Trophoblast cell (in vitro differentiated cells and primary cell): ENCODE measurements around the gene SETX.

Source experiments
- DNase-seq, 2 donors: peaks; one replicate each; pipeline ENCODE4 v3.0.0-alpha.2; 2016
- H2AFZ ChIP-seq: 2 replicates; pipeline ENCODE4 v1.6.1; 2013; ENCODE audit warnings: low read length, moderate library complexity, mild to moderate bottlenecking; ENCODE audit not compliant: insufficient read depth, poor library complexity
- H2AK5ac ChIP-seq: 2 replicates; pipeline ENCODE4 v1.6.1; 2013; ENCODE audit warnings: mild to moderate bottlenecking, low read length
- H2BK120ac ChIP-seq: 2 replicates; pipeline ENCODE4 v1.6.1; 2013; ENCODE audit warnings: low read length, mild to moderate bottlenecking, moderate library complexity; ENCODE audit not compliant: insufficient read depth, poor library complexity
- H2BK12ac ChIP-seq: 2 replicates; pipeline ENCODE4 v1.6.1; 2013; ENCODE audit warnings: mild to moderate bottlenecking, low read length, moderate library complexity
- H2BK5ac ChIP-seq: 2 replicates; pipeline ENCODE4 v1.6.1; 2013; ENCODE audit warnings: low read length, low read depth, moderate library complexity, mild to moderate bottlenecking; ENCODE audit not compliant: poor library complexity
- H3K14ac ChIP-seq: 2 replicates; pipeline ENCODE4 v1.6.1; 2013; ENCODE audit warnings: mild to moderate bottlenecking, low read length
- H3K18ac ChIP-seq: 2 replicates; pipeline ENCODE4 v1.6.1; 2013; ENCODE audit warnings: mild to moderate bottlenecking, low read length
- H3K23ac ChIP-seq: 2 replicates; pipeline ENCODE4 v1.6.1; 2013; ENCODE audit warnings: low read length
- H3K27ac ChIP-seq: 2 replicates; pipeline ENCODE4 v1.5.1; 2013; ENCODE audit warnings: low read depth, mild to moderate bottlenecking, inconsistent platforms, low read length, moderate library complexity
- H3K27me3 ChIP-seq: 2 replicates; pipeline ENCODE4 v1.6.1; 2013; ENCODE audit warnings: inconsistent platforms, mild to moderate bottlenecking, low read length, moderate library complexity; ENCODE audit not compliant: insufficient read depth
- H3K36me3 ChIP-seq, 2 experiments: 1 replicate in 1 of 2; 2 replicates in 1 of 2; pipeline ENCODE4 v1.6.1; 2013; ENCODE audit warnings: low read length in 2 of 2, mild to moderate bottlenecking in 2 of 2, moderate library complexity in 1 of 2; ENCODE audit not compliant: insufficient read depth in 2 of 2, control insufficient read depth in 1 of 2
- H3K4ac ChIP-seq: 2 replicates; pipeline ENCODE4 v1.6.1; 2013; ENCODE audit warnings: low read depth, mild to moderate bottlenecking, low read length, moderate library complexity
- H3K4me1 ChIP-seq, 2 experiments: 1 replicate in 1 of 2; 2 replicates in 1 of 2; pipeline ENCODE4 v1.6.1; 2013; ENCODE audit warnings: low read length in 2 of 2, mild to moderate bottlenecking in 2 of 2, moderate library complexity in 1 of 2; ENCODE audit not compliant: insufficient read depth in 2 of 2, control insufficient read depth in 1 of 2
- H3K4me2 ChIP-seq: 2 replicates; pipeline ENCODE4 v1.6.1; 2013; ENCODE audit warnings: inconsistent platforms, mild to moderate bottlenecking, low read length, moderate library complexity
- H3K4me3 ChIP-seq: 2 replicates; pipeline ENCODE4 v1.5.1; 2013; ENCODE audit warnings: mild to moderate bottlenecking, low read depth, low read length, inconsistent platforms
- H3K79me1 ChIP-seq: one replicate; pipeline ENCODE4 v1.6.1; 2013; ENCODE audit warnings: low read length
- H3K79me2 ChIP-seq: 2 replicates; pipeline ENCODE4 v1.6.1; 2013; ENCODE audit warnings: low read length, mild to moderate bottlenecking; ENCODE audit not compliant: control insufficient read depth, insufficient read depth, poor library complexity
- H3K9ac ChIP-seq: 2 replicates; pipeline ENCODE4 v1.6.1; 2013; ENCODE audit warnings: mild to moderate bottlenecking, low read length
- H3K9me3 ChIP-seq: 2 replicates; pipeline ENCODE4 v1.6.1; 2013; ENCODE audit warnings: low read depth, mild to moderate bottlenecking, control low read depth, inconsistent platforms, low read length; ENCODE audit not compliant: insufficient read depth
- H4K12ac ChIP-seq: 2 replicates; pipeline ENCODE4 v1.6.1; 2013; ENCODE audit warnings: low read depth, mild to moderate bottlenecking, low read length, moderate library complexity
- H4K8ac ChIP-seq: 2 replicates; pipeline ENCODE4 v1.6.1; 2013; ENCODE audit warnings: low read depth, mild to moderate bottlenecking, low read length, moderate library complexity
- H4K91ac ChIP-seq: one replicate; pipeline ENCODE4 v1.6.1; 2013; ENCODE audit warnings: low read depth, mild to moderate bottlenecking, low read length, moderate library complexity
- WGBS: extraction: QIAGEN DNeasy Blood & Tissue Kit; methylation state at CpG from one replicate; pipeline ENCODE4 v1.1.7; 2013; ENCODE audit warnings: missing lambda C conversion rate; ENCODE audit not compliant: insufficient read length, insufficient coverage; ENCODE audit errors: extremely low coverage; 5-methylcytosine and 5-hydroxymethylcytosine counted together

The SETX gene

GRCh38 chr9:132218208-132218607, 136.6 kb downstream of the SETX start:
- no peak overlapping the region for H3K4me2 ChIP-seq
- H4K8ac ChIP-seq: no peak overlapping the region
- no peaks in the 10 kb centered on the region for H3K79me2 ChIP-seq
- no peak overlapping the region for H4K91ac ChIP-seq
- no peak overlapping the region for H3K14ac ChIP-seq
- H3K9ac ChIP-seq: no peak overlapping the region
- no peak overlapping the region for H2AFZ ChIP-seq
- no peaks in the 10 kb centered on the region for H3K36me3 ChIP-seq
- no peak overlapping the region for H3K4ac ChIP-seq
- no peak overlapping the region for H3K4me3 ChIP-seq
- H2BK5ac ChIP-seq: no peak overlapping the region
- no peak overlapping the region for H2BK120ac ChIP-seq
- H3K27me3 ChIP-seq: no peaks in the 10 kb centered on the region
- no peak overlapping the region for H3K23ac ChIP-seq
- no peak overlapping the region for H4K12ac ChIP-seq
- WGBS: no CpG with 5 or more reads among the region's 8 CpGs
- H3K27ac ChIP-seq: no peak overlapping the region
- no peak overlapping the region for H2AK5ac ChIP-seq
- no peak overlapping the region for H3K18ac ChIP-seq
- H3K79me1 ChIP-seq: peaks cover 4% of the 10 kb centered on the region
- no peak overlapping the region for H2BK12ac ChIP-seq
- no peaks in the 10 kb centered on the region for H3K9me3 ChIP-seq
- peaks cover 9% of the 10 kb centered on the region in 2 experiments for H3K4me1 ChIP-seq
- no peak for DNase-seq

- Histone ChIP-seq H3K79me2 (no peaks in the 10 kb centered on the region), H3K4ac (no peak overlapping the region), H4K91ac (no peak overlapping the region), H2AFZ (no peak overlapping the region), H2BK120ac (no peak overlapping the region), H2BK5ac (no peak overlapping the region), H3K4me1 (peaks cover 9% of the 10 kb centered on the region in 2 experiments), H3K14ac (no peak overlapping the region), H3K27me3 (no peaks in the 10 kb centered on the region), H2BK12ac (no peak overlapping the region), H3K79me1 (peaks cover 4% of the 10 kb centered on the region), H3K4me2 (no peak overlapping the region), H3K23ac (no peak overlapping the region), H2AK5ac (no peak overlapping the region), H3K9ac (no peak overlapping the region), H3K27ac (no peak overlapping the region), H4K12ac (no peak overlapping the region), H4K8ac (no peak overlapping the region), H3K18ac (no peak overlapping the region), H3K9me3 (no peaks in the 10 kb centered on the region), H3K4me3 (no peak overlapping the region), H3K36me3 (no peaks in the 10 kb centered on the region)
- DNase-seq: no peak
- no CpG with 5 or more reads among the region's 10 CpGs for WGBS
Observed at GRCh38 chr9:132216861-132217619, 137.7 kb downstream of the SETX start.

GRCh38 chr9:132214027-132214622, 140.7 kb downstream of the SETX start:
- H2AK5ac ChIP-seq: no peak overlapping the region
- peak overlapping the region; percentile 34 for H2BK5ac ChIP-seq
- WGBS: no CpG with 5 or more reads among the region's 18 CpGs
- no peaks in the 10 kb centered on the region for H3K36me3 ChIP-seq
- no peak overlapping the region for H2BK120ac ChIP-seq
- H3K18ac ChIP-seq: no peak overlapping the region
- peaks cover 9% of the 10 kb centered on the region in 2 experiments for H3K4me1 ChIP-seq
- peak overlapping the region; percentile 37 for H3K4me3 ChIP-seq
- no peaks in the 10 kb centered on the region for H3K9me3 ChIP-seq
- H4K8ac ChIP-seq: no peak overlapping the region
- no peak overlapping the region for H3K27ac ChIP-seq
- no peaks in the 10 kb centered on the region for H3K79me2 ChIP-seq
- no peak overlapping the region for H3K23ac ChIP-seq
- peak overlapping the region; percentile 53 for H3K4me2 ChIP-seq
- peak; percentile 3 to 38 for DNase-seq
- H3K27me3 ChIP-seq: no peaks in the 10 kb centered on the region
- peaks cover 4% of the 10 kb centered on the region for H3K79me1 ChIP-seq
- no peak overlapping the region for H3K4ac ChIP-seq
- no peak overlapping the region for H4K12ac ChIP-seq
- H3K14ac ChIP-seq: peak overlapping the region; percentile 21
- H4K91ac ChIP-seq: no peak overlapping the region
- H3K9ac ChIP-seq: no peak overlapping the region
- peak overlapping the region; percentile 38 for H2AFZ ChIP-seq
- peak overlapping the region; percentile 6 for H2BK12ac ChIP-seq

- Histone ChIP-seq H3K27ac (no peak overlapping the region), H3K79me1 (peaks cover 4% of the 10 kb centered on the region), H4K8ac (no peak overlapping the region), H3K79me2 (no peaks in the 10 kb centered on the region), H3K27me3 (no peaks in the 10 kb centered on the region), H2BK12ac (no peak overlapping the region), H3K23ac (no peak overlapping the region), H2BK120ac (no peak overlapping the region), H2AK5ac (no peak overlapping the region), H2AFZ (no peak overlapping the region), H3K9me3 (no peaks in the 10 kb centered on the region), H4K91ac (no peak overlapping the region), H3K9ac (no peak overlapping the region), H3K4me3 (no peak overlapping the region), H4K12ac (no peak overlapping the region), H3K18ac (no peak overlapping the region), H2BK5ac (no peak overlapping the region), H3K36me3 (no peaks in the 10 kb centered on the region), H3K4ac (no peak overlapping the region), H3K4me2 (no peak overlapping the region), H3K14ac (no peak overlapping the region), H3K4me1 (peaks cover 9% of the 10 kb centered on the region in 2 experiments)
- no peak for DNase-seq
- WGBS: no CpG with 5 or more reads among the region's 7 CpGs
Observed at GRCh38 chr9:132211570-132211969, 143.2 kb downstream of the SETX start.
